OCI-LY3 (cell line): Measurements from ENCODE around the gene EYA2.

Experiments used
- CTCF ChIP-seq: fragments of 200-600, 300-600 bp; sonication (generic); IDR thresholded peaks from 2 replicates; pipeline ENCODE4 v1.5.1; 2014; ENCODE audit warnings: antibody characterized with exemption, low read length, low read depth
- EZH2phosphoT487 ChIP-seq: fragments of 200-600 bp; shearing (Covaris generic); IDR thresholded peaks from 2 replicates; pipeline ENCODE4 v1.6.1; 2018; ENCODE audit warnings: antibody characterized with exemption, mixed run types, low read depth

DNA sequence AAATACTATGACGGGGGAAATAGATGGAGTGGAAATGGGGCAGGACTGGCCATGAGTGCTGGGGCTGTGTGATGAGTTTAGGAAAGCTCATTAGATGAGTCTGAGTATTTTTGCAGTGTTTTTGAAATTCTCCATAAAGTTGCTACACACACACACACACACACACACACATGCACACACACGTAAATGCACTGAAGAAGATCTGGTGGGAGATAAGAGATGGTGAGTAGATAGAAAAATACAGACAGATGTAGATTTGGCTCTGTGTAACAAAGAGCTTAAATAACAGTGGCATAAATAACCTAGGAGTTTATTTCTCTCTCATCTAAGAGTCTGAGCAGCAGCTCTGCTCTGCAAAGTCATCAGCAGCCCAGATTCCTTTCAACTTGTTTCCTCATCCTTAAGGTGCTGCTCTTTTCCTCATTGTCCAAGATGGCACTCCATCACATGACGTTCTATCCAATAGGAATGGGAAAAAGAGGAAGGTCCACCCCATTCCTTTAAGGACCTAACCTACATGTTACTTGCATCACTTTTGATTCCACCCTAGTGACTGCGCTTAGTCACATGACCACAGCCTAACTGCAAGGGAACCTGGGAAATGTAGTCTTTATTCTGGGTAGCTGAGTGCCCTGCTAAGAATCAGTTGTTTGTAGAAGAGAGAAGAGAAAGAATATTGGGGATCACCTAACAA lies 76.4 kb downstream of the EYA2 start:
- no peak for TF ChIP-seq CTCF
- TF ChIP-seq EZH2phosphoT487, result no peak
